SU-DHL-6 (cell line): ENCODE results near the gene PLPP1.

Source experiments
- CTCF ChIP-seq: fragments of 200-600 bp; sonication (generic); IDR thresholded peaks from one replicate; pipeline ENCODE4 v1.5.1; 2017; ENCODE audit warnings: antibody characterized with exemption, mild to moderate bottlenecking, low read length, moderate library complexity; ENCODE audit not compliant: insufficient read depth, poor library complexity, severe bottlenecking
- EZH2phosphoT487 ChIP-seq: fragments of 200-600 bp; sonication (generic), shearing (Covaris generic); conservative IDR thresholded peaks from 2 replicates; pipeline ENCODE4 v1.6.1; 2018; ENCODE audit warnings: mild to moderate bottlenecking, antibody characterized with exemption, low read length, moderate library complexity, mixed read lengths

GRCh38 chr5:55426455-55426854, 108.3 kb downstream of the PLPP1 start:
- no peak for TF ChIP-seq CTCF
- TF ChIP-seq EZH2phosphoT487 = no peak
